Measurements from ENCODE around the gene NPTX1.
"Not testable (repeated sequence)": the region's sequence is repeated elsewhere in the genome, so short reads cannot be mapped to it uniquely, and the experiment has no call there.

Gene NPTX1

GRCh38 chr17:80513201-80513600 lies 36.8 kb upstream of the NPTX1 start:
- Histone ChIP-seq H3K36me3 (ENCODE audit: control insufficient read depth in 1 of 2, insufficient read depth in 2 of 2, low read length in 2 of 2) (no peaks in the 10 kb centered on the region), H3K4me1 (ENCODE audit: control insufficient read depth in 1 of 2, insufficient read depth in 2 of 2, low read length in 2 of 2) (no peaks in the 10 kb centered on the region), H3K9me3 (ENCODE audit: control insufficient read depth in 1 of 2, low read length in 2 of 2) (no peaks in the 10 kb centered on the region), H3K27me3 (ENCODE audit: low read depth, low read length) (no peaks in the 10 kb centered on the region), H3K4me3 (ENCODE audit: low read depth in 1 of 2, low read length in 2 of 2) (no peak overlapping the region), H3K27ac (ENCODE audit: low read length) (no peak overlapping the region)

- Histone ChIP-seq H3K9me3 (ENCODE audit: control insufficient read depth in 1 of 2, low read length in 2 of 2) (no peaks in the 10 kb centered on the region), H3K27ac (ENCODE audit: low read length) (no peak overlapping the region), H3K4me1 (ENCODE audit: control insufficient read depth in 1 of 2, insufficient read depth in 2 of 2, low read length in 2 of 2) (no peaks in the 10 kb centered on the region), H3K27me3 (ENCODE audit: low read depth, low read length) (no peaks in the 10 kb centered on the region), H3K4me3 (ENCODE audit: low read depth in 1 of 2, low read length in 2 of 2) (no peak overlapping the region), H3K36me3 (ENCODE audit: control insufficient read depth in 1 of 2, insufficient read depth in 2 of 2, low read length in 2 of 2) (no peaks in the 10 kb centered on the region)
Measured at GRCh38 chr17:80512233-80512632, 35.8 kb upstream of the NPTX1 start.

- Histone ChIP-seq H3K36me3 (ENCODE audit: control insufficient read depth in 1 of 2, insufficient read depth in 2 of 2, low read length in 2 of 2) (no peaks in the 10 kb centered on the region), H3K27ac (ENCODE audit: low read length) (no peak overlapping the region), H3K9me3 (ENCODE audit: control insufficient read depth in 1 of 2, low read length in 2 of 2) (no peaks in the 10 kb centered on the region), H3K27me3 (ENCODE audit: low read depth, low read length) (no peaks in the 10 kb centered on the region), H3K4me3 (ENCODE audit: low read depth in 1 of 2, low read length in 2 of 2) (no peak overlapping the region), H3K4me1 (ENCODE audit: control insufficient read depth in 1 of 2, insufficient read depth in 2 of 2, low read length in 2 of 2) (no peaks in the 10 kb centered on the region)
Measured at GRCh38 chr17:80511222-80512180, 35.1 kb upstream of the NPTX1 start.

GRCh38 chr17:80510772-80511171 lies 34.4 kb upstream of the NPTX1 start:
- H3K36me3 ChIP-seq (ENCODE audit: control insufficient read depth in 1 of 2, insufficient read depth in 2 of 2, low read length in 2 of 2), result no peaks in the 10 kb centered on the region
- no peaks in the 10 kb centered on the region for H3K27me3 ChIP-seq (ENCODE audit: low read depth, low read length)
- H3K27ac ChIP-seq (ENCODE audit: low read length), result no peak overlapping the region
- H3K4me1 ChIP-seq (ENCODE audit: control insufficient read depth in 1 of 2, insufficient read depth in 2 of 2, low read length in 2 of 2), result no peaks in the 10 kb centered on the region
- no peaks in the 10 kb centered on the region for H3K9me3 ChIP-seq (ENCODE audit: control insufficient read depth in 1 of 2, low read length in 2 of 2)
- no peak overlapping the region for H3K4me3 ChIP-seq (ENCODE audit: low read depth in 1 of 2, low read length in 2 of 2)

- Histone ChIP-seq H3K9me3 (ENCODE audit: control insufficient read depth in 1 of 2, low read length in 2 of 2) (no peaks in the 10 kb centered on the region), H3K27me3 (ENCODE audit: low read depth, low read length) (no peaks in the 10 kb centered on the region), H3K4me3 (ENCODE audit: low read depth in 1 of 2, low read length in 2 of 2) (no peak overlapping the region), H3K4me1 (ENCODE audit: control insufficient read depth in 1 of 2, insufficient read depth in 2 of 2, low read length in 2 of 2) (no peaks in the 10 kb centered on the region), H3K27ac (ENCODE audit: low read length) (no peak overlapping the region), H3K36me3 (ENCODE audit: control insufficient read depth in 1 of 2, insufficient read depth in 2 of 2, low read length in 2 of 2) (no peaks in the 10 kb centered on the region)
Measured at GRCh38 chr17:80510132-80510531, 33.7 kb upstream of the NPTX1 start.

- H3K27me3 ChIP-seq (ENCODE audit: low read depth, low read length), result no peaks in the 10 kb centered on the region
- no peaks in the 10 kb centered on the region for H3K4me1 ChIP-seq (ENCODE audit: control insufficient read depth in 1 of 2, insufficient read depth in 2 of 2, low read length in 2 of 2)
- H3K27ac ChIP-seq (ENCODE audit: low read length), result no peak overlapping the region
- H3K36me3 ChIP-seq (ENCODE audit: control insufficient read depth in 1 of 2, insufficient read depth in 2 of 2, low read length in 2 of 2), result no peaks in the 10 kb centered on the region
- H3K4me3 ChIP-seq (ENCODE audit: low read depth in 1 of 2, low read length in 2 of 2), result no peak overlapping the region
- no peaks in the 10 kb centered on the region for H3K9me3 ChIP-seq (ENCODE audit: control insufficient read depth in 1 of 2, low read length in 2 of 2)
Measured at GRCh38 chr17:80509311-80509710, 32.9 kb upstream of the NPTX1 start.

GRCh38 chr17:80507965-80508364 lies 31.6 kb upstream of the NPTX1 start:
- H3K9me3 ChIP-seq (ENCODE audit: control insufficient read depth in 1 of 2, low read length in 2 of 2), result no peaks in the 10 kb centered on the region
- H3K27me3 ChIP-seq (ENCODE audit: low read depth, low read length), result no peaks in the 10 kb centered on the region
- H3K27ac ChIP-seq (ENCODE audit: low read length), result no peak overlapping the region
- H3K4me1 ChIP-seq (ENCODE audit: control insufficient read depth in 1 of 2, insufficient read depth in 2 of 2, low read length in 2 of 2), result no peaks in the 10 kb centered on the region
- H3K36me3 ChIP-seq (ENCODE audit: control insufficient read depth in 1 of 2, insufficient read depth in 2 of 2, low read length in 2 of 2), result no peaks in the 10 kb centered on the region
- H3K4me3 ChIP-seq (ENCODE audit: low read depth in 1 of 2, low read length in 2 of 2), result no peak overlapping the region

GRCh38 chr17:80507177-80507576 lies 30.8 kb upstream of the NPTX1 start:
- not testable (repeated sequence) for H3K4me3 ChIP-seq (ENCODE audit: low read depth in 1 of 2, low read length in 2 of 2); H3K27ac ChIP-seq (ENCODE audit: low read length); H3K4me1 ChIP-seq (ENCODE audit: control insufficient read depth in 1 of 2, insufficient read depth in 2 of 2, low read length in 2 of 2); H3K9me3 ChIP-seq (ENCODE audit: control insufficient read depth in 1 of 2, low read length in 2 of 2); H3K27me3 ChIP-seq (ENCODE audit: low read depth, low read length); H3K36me3 ChIP-seq (ENCODE audit: control insufficient read depth in 1 of 2, insufficient read depth in 2 of 2, low read length in 2 of 2)

GRCh38 chr17:80504686-80505413 lies 28.4 kb upstream of the NPTX1 start:
- no peaks in the 10 kb centered on the region for H3K9me3 ChIP-seq (ENCODE audit: control insufficient read depth in 1 of 2, low read length in 2 of 2)
- H3K27me3 ChIP-seq (ENCODE audit: low read depth, low read length), result no peaks in the 10 kb centered on the region
- no peaks in the 10 kb centered on the region for H3K36me3 ChIP-seq (ENCODE audit: control insufficient read depth in 1 of 2, insufficient read depth in 2 of 2, low read length in 2 of 2)
- peaks cover 0 to 9% of the 10 kb centered on the region in 2 donors for H3K4me1 ChIP-seq (ENCODE audit: control insufficient read depth in 1 of 2, insufficient read depth in 2 of 2, low read length in 2 of 2)
- H3K27ac ChIP-seq (ENCODE audit: low read length), result no peak overlapping the region
- H3K4me3 ChIP-seq (ENCODE audit: low read depth in 1 of 2, low read length in 2 of 2), result no peak overlapping the region

GRCh38 chr17:80503921-80504320 lies 27.5 kb upstream of the NPTX1 start:
- peaks cover 0 to 12% of the 10 kb centered on the region in 2 donors for H3K4me1 ChIP-seq (ENCODE audit: control insufficient read depth in 1 of 2, insufficient read depth in 2 of 2, low read length in 2 of 2)
- no peaks in the 10 kb centered on the region for H3K36me3 ChIP-seq (ENCODE audit: control insufficient read depth in 1 of 2, insufficient read depth in 2 of 2, low read length in 2 of 2)
- no peak overlapping the region for H3K27ac ChIP-seq (ENCODE audit: low read length)
- no peaks in the 10 kb centered on the region for H3K27me3 ChIP-seq (ENCODE audit: low read depth, low read length)
- no peak overlapping the region for H3K4me3 ChIP-seq (ENCODE audit: low read depth in 1 of 2, low read length in 2 of 2)
- H3K9me3 ChIP-seq (ENCODE audit: control insufficient read depth in 1 of 2, low read length in 2 of 2), result no peaks in the 10 kb centered on the region

GRCh38 chr17:80503031-80503430 lies 26.6 kb upstream of the NPTX1 start:
- Histone ChIP-seq H3K36me3 (ENCODE audit: control insufficient read depth in 1 of 2, insufficient read depth in 2 of 2, low read length in 2 of 2) (no peaks in the 10 kb centered on the region), H3K4me3 (ENCODE audit: low read depth in 1 of 2, low read length in 2 of 2) (no peak overlapping the region), H3K4me1 (ENCODE audit: control insufficient read depth in 1 of 2, insufficient read depth in 2 of 2, low read length in 2 of 2) (peaks cover 0 to 20% of the 10 kb centered on the region in 2 donors), H3K9me3 (ENCODE audit: control insufficient read depth in 1 of 2, low read length in 2 of 2) (no peaks in the 10 kb centered on the region), H3K27ac (ENCODE audit: low read length) (no peak overlapping the region), H3K27me3 (ENCODE audit: low read depth, low read length) (no peaks in the 10 kb centered on the region)
